NCI-H524 (cell line): ENCODE results near the gene MICU1.
"Not testable (repeated sequence)": the region's sequence is repeated elsewhere in the genome, so short reads cannot be mapped to it uniquely, and the experiment has no call there.

Experiments
- DNase-seq, 2 experiments: peaks; one replicate each; lab custom pipeline; 2025; lab: John Stamatoyannopoulos, UW

Gene MICU1

DNA sequence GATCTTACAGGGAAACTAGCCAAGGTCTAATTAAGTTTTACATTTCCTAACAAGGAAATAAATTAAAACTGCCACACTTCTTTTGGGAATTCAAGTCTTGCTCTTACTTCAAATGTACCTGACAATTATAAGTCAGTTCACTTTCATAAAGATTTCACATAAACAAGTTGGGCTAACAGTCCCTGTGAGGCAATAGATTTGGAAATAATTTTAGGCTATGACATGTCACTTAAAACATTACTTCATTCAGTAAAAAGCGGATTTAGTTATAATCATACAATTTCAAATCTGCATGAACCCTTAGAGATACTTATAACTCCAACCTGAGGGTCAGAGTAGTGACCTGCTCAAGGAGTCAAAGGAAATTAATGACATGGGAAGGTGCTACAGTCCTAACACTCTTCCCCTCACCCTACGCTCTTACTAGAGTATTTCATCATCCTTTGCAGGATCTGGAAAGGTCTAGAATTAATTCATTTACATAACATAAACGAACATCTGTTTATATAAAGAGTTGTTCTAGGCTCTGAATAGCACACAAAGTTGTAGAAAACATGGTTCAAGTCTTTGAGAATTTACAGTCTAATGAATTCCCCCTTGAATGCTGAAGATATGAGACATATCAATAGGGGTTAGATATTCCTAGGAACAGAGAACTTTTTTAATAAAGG lies 238.8 kb downstream of the MICU1 start:
- no peak for DNase-seq

DNA sequence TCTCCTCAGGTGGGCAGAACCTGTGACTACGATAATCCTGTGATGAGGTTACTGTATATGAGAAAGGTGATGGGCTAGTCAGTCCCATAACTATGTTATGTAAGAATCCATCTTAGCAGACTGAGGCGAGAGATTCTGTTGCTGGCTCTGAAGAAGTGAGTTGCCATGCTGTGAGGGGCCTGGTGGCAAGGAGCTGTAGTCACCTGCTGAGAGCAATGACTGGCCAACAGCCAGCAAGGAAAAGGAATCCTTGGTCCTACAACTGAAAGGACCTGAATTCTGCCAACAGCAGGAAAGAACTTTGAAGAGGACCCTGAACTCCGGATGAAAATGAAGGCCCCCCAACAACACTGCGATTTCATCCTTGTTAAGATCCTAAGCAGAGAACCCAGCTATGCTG lies 240.2 kb downstream of the MICU1 start:
- no peak for DNase-seq

DNA sequence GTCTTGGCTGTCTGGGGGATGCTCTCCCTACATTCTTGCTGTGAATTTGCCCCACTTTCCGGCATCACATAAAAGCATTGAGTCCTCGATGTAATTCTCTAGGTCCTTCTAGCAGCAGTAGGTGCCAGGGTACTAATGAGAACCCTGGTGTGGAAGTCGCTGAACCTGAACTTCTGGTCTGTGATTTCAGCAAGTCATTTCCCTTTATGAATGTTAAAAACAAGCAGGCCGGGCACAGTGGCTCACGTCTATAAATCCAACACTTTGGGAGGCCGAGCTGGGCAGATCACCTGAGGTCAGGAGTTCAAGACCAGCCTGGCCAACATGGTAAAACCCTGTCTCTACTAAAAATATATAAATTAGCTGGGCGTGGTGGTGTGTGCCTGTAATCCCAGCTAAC lies 240.9 kb downstream of the MICU1 start:
- DNase-seq: not testable (repeated sequence)

DNA sequence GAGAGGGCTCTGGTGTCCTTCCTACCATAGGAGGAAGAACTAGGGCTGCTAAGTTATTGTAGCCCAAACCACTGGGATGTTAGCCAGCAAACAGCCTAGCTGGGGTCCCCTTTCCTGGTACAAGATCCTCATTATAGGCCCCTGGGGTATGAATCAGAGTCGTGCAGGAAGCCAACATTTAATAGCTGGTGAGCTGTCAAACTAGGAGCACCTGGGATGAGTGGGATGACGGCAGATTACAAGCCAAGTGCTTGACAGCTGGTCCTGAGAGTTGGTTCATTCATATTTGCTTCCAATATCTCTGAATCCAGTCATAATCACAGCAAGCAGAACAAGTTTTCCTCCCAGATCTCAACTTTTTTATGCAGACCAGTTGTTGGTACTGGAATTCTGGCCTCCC lies 246.1 kb downstream of the MICU1 start:
- peak in 1 of 2 experiments; percentile 63 for DNase-seq

DNA sequence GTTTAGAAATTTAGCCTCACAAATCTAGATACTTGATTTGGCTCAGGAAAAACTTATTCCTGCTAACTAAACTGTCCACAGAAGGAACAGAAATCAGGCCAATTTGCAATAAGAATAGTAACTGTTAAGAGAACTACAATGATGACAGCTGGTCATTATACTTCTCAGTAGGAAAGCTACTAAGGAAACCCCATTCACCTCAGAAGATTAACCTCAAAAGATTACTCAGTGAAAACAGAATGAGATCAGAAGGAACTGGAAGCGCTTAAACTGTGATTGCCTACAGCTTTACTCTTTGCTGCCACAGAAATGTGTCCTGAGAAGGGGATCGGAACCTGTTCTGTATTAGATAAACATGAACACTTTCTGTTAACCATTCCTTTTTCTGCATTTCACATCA lies 246.8 kb downstream of the MICU1 start:
- DNase-seq: peak in 1 of 2 experiments; percentile 60

DNA sequence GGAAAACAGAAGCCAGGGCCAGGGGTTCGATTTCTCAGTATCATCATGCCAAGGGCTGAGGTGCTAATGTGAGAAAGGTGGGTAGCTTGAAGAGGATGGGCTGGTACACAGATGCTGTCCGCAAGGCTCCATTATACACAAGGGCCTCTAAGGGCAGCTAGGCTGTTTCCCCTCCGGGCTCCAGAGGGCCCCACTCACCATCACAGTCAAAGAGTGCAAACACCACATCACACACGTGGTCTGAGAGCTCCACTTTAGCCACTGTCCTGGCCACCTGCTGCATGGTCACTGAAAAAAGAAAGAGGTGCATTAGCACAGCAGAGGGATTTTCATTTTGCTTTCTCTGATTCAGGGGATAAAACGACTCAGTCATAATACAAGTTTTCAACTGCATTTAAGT lies 250.3 kb downstream of the MICU1 start:
- DNase-seq: peak in 1 of 2 experiments; percentile 36

DNA sequence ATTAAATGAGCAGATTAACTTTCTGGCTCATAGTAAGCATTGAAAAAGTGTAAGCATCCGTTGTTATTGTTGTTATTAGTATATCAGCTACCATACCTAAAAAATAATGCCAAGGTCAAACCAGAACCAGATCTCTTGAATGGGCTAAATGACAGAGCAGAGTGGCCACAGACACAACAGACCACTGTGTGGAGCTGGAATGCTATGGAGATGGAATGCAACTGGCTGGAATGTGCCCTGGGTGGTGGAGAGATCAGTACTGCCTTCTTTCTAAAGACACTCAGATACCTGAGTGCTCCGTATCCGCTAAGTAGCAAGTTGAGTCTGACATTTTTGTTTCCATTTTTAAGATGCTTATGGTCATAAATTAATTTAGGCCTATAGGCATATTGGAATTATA lies 250.7 kb downstream of the MICU1 start:
- no peak for DNase-seq

DNA sequence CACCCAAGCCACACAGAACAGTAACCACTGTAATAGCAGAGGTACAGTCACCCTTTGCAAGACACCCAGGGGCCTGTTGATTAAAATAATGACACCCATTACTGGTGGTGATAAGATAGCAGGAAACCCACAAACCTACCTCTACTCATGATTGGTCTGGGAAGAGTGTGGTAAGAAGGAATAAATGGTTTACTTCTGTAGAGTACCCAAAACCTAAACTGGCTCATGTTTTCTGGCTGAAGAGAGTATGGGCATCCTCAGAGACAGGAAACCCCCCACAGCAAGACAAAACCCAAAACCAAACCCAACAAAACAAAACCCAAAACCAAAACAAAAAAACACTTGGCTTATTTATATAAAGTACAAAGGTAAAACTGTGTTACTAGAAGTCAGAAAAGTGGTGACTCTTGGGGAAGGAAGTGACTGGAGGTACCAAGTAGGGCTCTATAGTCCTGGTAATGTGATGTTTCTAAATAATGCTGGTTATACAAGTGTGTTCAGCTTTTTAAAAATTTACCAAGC lies 255.6 kb downstream of the MICU1 start:
- no peak for DNase-seq

DNA sequence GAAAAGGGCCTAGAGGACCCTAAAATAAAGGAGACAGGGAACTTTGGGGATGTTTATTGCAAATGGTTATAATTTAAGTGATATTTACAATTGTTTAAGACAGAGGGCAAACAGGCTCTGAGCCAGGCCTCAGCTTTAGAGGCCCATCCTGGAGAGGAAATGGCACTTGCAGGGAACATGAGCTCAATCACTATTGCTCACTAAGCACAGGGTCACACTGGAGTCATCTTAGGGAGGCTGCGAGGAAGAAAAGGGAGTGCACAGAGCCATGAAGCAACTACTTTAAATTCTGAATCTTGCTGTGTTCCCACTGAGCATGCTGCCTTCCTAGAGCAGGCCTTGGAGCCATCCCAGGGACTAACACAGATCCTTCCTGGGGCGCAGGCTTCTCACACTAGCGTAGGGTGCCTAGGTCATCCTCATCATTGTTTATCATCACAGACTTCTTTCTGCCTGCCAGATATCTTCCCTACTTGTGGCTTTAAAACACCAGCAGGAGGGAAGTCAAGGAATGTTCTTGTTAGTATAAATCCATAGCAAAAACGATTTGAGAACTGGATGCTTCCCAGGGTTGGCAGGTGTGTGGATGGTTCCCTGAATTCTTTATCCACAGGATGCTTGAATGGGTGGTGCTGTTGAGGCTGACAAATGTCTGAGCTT lies 258.4 kb downstream of the MICU1 start:
- no peak for DNase-seq

DNA sequence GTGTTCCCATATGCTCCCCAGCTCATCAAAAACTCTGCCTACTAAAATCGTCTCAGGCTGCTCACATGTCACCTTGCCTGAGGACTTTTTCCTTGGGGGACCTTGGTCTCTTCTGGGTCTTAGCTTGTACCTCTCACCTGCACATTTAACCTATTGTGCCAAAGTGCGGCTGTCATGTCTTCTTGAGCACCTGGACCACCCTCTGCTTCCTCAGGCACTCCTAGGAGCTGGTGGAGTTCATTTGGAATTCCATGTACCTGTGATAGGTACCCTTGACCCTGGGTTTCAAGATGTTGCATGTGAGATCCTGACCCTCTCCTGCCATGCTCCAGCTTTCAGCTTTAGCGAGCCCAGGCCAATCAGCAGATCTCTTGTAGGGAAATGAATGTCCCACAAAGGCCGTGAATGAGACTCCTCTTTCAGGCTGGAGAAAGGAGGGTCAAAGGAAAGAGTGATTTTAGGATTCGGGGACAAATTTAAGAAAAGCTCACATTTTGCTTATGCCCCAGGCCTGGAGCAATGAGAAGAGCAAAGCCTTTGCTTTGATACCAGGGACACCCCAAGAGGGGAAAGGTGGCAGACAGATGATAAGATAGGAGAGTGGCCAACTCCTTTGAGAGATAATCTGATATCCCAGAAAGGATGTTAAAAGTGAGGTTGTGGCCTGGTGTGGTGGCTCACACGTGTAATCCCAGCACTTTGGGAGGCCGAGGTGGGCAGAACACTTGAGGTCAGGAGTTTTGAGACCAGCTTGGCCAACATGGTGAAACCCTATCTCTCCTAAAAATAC lies 260.6 kb downstream of the MICU1 start:
- DNase-seq: no peak

DNA sequence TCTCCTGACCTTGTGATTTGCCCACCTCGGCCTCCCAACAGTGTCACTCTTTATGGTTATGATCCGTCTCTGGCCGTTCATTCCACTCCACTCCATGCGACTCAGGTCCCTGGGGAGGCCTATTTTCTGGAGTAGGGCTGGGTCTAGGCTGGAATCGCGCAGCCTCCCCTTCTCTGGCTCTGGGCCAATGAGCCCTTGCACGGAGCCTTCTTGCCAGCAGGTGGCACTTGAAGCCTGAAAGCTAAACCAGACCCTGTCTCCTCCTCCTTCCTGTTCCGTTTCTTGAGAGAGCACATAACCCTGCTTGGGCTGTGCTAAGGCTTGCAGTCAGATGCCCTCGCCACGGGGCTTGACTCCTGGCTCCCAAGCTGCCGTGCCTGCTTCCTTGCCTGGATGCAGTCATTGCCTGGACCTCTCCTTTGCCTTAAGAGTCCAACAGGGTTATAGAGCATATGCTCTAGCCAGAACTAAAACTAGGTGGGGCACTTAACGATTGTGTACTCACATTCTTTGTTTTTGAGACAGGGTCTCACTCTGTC lies 261.6 kb downstream of the MICU1 start:
- DNase-seq: peak; percentile 60 to 90

DNA sequence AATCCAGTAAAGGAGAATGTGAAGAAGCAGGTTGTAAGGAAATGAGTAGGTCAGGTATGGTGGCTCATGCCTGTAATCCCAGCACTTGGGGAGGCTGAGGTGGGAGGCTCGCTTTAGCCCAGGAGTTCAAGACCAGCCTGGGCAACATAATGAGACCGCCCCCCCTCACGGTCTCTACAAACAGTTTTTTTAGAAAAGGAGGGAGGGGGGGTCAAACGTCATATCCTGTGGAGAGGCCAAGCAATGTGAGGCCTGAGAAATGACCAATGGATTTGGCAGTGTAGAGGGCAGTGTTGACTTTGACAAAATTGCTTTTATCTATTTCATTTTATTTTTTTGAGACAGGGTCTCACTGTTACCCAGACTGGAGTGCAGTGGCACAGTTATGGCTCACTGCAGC lies 268.9 kb downstream of the MICU1 start:
- DNase-seq: no peak

DNA sequence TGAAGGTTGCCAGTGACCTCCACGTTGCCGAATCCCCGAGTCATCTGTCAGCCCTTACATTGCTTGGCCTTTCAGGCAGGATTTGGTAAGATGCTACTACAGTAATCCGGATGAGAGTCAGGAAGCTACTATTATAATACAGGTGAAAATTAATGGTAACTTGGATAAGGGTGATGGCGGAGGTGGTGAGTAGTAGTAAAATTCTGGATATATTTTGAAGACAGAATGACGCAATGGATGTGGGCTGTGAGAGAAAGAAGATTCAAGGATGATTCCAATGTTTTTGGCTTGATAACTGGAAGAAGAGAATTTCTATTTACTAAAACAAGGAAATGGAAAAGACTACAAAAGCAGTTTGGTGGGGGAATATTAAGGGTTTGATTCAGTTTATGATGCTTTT lies 269.8 kb downstream of the MICU1 start:
- no peak for DNase-seq

DNA sequence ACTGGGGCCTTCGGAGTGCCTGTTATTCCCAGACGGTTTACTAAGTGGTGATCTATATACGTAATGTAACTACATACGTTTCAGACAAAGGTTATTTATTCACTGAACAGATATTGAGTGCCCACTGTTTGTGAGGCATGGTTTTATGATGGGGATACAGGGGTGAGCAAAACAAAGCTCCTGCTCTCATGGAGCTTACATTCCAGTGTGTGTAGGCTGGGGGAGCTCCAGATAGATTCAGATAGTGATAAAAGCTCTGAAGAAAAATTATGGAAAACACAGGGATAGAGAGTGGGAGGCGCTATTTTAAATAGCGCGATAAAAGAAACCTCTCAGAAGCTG lies 270.7 kb downstream of the MICU1 start:
- no peak for DNase-seq

DNA sequence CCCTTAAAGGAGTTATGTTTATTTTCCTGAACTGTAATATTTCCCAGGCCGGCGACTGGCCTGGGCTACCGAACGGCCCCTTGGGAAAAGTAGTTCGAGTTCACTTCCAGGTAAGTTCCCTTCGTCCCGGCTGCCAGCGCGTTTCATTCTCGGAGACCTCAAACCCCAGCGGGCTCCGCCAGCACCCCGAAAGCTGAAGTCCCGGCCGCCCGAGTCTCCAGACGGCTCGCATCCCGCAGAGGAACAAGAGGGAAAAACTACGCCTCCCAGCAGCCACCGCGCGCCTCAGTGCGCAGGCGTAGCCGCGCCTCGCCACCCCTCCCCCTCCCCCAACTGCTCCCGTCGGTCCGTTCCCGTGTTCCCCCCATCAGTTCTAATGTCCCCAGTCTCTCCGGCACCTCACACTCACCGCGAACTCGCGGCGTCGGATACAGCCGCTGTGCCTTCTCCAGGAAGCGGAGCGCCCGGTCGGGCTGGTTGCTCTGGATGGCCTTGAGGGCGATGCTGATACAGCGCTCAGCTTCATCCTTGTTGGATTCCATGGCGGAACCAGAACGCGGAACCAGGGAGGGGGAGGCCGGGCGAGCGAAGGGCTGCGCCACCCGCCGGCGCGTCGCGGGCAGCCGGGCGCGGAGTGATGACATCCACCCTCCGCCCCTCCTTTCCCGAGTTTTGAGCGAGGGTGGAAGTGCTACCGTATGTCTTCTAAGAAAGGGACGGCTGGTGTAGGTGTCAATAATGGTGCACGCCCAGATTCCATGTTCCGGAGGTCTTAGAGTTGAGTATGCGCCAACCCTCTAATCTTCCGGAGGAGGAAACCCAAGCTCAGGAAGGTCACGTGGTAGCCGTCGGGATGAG lies 271.3 kb downstream of the MICU1 start, which contains the start of gene DNAJB12:
Gene DNAJB12, minus strand, starts transcription at position 564 of the 858 bp plus-strand sequence. Its CDS starts 22 bp downstream, at position 542.
- peak; percentile 75 to 84 for DNase-seq

DNA sequence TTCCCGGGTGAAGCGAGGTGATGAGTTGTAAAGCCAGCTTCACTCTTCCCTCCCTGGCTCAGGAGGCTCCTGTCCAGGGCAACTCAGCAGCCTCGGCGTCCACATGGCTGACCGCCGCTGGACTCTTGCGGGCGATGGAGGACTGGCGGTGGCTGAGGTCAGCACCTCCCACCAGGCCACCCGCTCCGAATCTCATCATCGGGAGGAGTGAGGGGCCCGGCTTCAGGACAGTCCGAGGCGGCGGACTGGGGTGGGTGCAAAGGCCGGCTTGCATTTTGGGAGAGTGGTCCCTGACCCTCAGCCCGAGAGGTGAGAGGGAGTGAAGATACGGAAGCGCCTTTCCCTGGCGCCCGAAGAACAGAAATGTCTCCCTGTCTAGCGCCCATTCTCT lies 271.9 kb downstream of the MICU1 start:
- peak in 1 of 2 experiments; percentile 25 for DNase-seq

DNA sequence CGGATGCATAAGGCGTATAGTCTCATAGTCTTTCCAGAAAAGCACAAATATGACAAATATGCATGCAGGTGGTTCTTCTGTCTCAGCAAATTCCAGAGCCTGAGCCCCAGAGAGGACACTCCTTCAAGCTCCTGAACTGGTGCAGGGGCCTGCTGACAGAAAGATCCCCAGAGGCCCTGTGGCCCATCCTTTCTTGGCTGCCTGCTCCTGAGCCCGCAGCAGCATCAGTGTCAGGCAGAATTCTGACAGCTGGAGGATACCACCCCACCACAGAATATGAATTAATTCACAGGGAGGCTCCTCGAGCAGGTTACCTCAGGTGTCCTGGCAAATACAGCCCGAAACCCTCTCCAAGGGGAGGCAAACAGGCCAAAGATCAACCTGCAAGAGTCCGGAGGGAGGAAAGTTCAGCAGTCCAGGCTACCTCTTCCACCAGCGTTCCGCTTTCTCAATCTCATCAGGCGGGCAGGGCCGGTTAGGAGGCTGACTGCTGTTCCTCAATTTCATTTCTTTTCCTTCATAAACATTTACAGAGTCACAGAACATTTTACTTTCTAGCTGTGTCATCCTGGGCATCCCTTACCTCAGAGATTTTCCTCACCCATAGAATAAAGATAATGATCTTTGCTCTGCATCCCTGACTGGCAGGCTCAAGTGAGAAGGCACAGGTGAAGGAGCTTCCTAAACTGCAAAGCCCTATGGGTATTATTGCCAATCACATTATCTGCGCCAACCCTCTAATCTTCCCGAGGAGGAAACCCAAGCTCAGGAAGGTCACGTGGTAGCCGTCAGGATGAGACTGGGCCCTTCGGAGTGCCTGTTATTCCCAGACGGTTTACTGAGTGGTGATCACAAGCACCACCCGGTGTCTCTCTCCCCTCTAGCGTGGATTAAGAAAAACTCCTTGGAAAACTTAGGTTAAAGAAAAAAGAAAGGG lies 272.6 kb downstream of the MICU1 start:
- peak; percentile 32 to 63 for DNase-seq

DNA sequence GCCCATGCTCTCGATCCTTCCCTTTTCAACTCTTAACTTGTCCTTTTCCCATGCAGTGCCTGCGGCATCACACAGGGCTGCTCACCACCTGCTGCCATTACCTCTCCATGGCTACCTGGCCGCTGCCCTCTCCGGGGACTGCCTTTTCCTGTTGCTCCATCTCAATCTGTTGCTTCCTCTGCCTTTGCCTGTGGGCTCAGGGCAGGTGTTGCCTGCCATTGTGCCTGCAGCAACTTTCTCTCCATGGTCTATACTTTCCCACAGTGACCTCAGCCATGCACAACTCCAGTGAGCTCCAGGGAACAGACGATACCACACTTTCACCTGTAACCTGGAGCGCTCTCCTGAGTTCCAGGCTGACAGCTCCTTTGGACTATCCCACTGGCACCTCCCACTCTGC lies 274.4 kb downstream of the MICU1 start:
- no peak for DNase-seq

DNA sequence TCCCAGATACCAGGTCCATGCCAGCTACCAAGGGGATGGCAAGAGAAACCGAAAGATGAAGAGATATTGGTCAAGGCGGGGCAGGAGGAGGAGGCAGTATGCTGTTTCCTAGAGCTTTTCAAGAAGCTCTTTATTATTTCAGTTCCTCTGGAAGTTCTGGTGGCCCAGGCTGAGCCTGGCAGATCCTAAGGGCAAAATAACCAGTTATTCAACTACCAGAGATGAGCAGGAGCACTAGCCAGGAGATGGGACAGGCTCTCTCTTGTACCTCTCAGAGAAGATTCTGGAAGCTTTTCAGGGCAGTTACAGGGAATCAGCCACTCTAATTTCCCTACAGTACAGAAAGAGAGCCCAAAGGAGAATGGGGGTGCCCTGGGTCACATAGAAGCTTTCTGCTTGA lies 276.4 kb downstream of the MICU1 start:
- no peak for DNase-seq

DNA sequence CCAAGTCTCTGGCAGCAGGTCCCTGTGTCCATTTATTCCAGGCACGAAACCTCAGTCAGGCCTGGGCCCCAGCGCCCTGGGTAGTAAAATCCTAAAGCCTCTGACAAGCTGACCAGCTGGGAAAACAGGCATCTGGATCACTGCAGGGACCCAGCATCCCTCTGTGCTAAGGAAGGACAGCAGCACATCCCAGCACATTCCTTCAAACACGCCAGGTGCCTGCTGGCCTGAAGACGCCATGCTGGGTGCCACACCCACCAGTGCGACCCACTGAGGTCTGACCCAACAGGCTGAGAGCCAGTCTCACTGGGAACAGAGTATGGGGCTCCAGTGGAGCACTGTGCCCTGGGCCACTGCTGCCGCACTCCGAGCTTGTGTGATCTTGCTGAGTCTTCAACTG lies 277.6 kb downstream of the MICU1 start:
- no peak for DNase-seq
